ES-I3 (cell line): ENCODE results near the gene NEFH.

Experiments used
- H3K36me3 ChIP-seq: 2 replicates; pipeline ENCODE4 v1.6.1; 2013; ENCODE audit warnings: mild to moderate bottlenecking, low read length, control low read depth, moderate library complexity; ENCODE audit not compliant: insufficient read depth
- H3K4me1 ChIP-seq: 2 replicates; pipeline ENCODE4 v1.6.1; 2013; ENCODE audit warnings: mild to moderate bottlenecking, control low read depth, low read length; ENCODE audit not compliant: insufficient read depth
- H3K9ac ChIP-seq: 2 replicates; pipeline ENCODE4 v1.6.1; 2013; ENCODE audit warnings: low read depth, mild to moderate bottlenecking, low read length, moderate library complexity
- H3K9me3 ChIP-seq: 2 replicates; pipeline ENCODE4 v1.6.1; 2013; ENCODE audit warnings: mild to moderate bottlenecking, low read length, moderate library complexity; ENCODE audit not compliant: control insufficient read depth, insufficient read depth

NEFH gene

GRCh38 chr22:29493636-29494035 lies 13.6 kb downstream of the NEFH start:
- Histone ChIP-seq H3K9ac (no peak overlapping the region), H3K36me3 (no peaks in the 10 kb centered on the region), H3K9me3 (peaks cover 6% of the 10 kb centered on the region; the same call in 1 of the 2 replicates), H3K4me1 (no peaks in the 10 kb centered on the region)

DNA sequence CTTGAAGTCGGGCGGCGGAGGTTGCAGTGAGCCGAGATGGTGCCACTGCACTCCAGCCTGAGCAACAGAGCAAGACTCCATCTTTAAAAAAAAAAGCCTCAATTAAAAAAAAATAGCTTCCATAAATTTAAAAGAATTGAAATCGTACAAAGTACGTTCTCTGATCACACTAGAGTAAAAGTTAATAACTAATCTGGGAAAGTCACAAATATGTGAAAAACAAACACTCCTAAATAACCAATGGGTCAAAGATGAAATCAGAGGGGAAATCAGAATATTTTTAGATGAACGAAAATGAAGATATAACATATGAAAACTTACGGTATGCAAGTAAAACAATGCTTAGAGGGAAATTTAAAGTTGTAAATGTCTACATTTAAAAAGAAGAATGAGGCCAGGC lies 19.8 kb downstream of the NEFH start:
- 0 out of 2 replicates have a peak, but pooled peaks cover under 1% of the 10 kb centered on the region for H3K9me3 ChIP-seq
- no peak overlapping the region for H3K9ac ChIP-seq
- H3K36me3 ChIP-seq: no peaks in the 10 kb centered on the region
- H3K4me1 ChIP-seq: no peaks in the 10 kb centered on the region

DNA sequence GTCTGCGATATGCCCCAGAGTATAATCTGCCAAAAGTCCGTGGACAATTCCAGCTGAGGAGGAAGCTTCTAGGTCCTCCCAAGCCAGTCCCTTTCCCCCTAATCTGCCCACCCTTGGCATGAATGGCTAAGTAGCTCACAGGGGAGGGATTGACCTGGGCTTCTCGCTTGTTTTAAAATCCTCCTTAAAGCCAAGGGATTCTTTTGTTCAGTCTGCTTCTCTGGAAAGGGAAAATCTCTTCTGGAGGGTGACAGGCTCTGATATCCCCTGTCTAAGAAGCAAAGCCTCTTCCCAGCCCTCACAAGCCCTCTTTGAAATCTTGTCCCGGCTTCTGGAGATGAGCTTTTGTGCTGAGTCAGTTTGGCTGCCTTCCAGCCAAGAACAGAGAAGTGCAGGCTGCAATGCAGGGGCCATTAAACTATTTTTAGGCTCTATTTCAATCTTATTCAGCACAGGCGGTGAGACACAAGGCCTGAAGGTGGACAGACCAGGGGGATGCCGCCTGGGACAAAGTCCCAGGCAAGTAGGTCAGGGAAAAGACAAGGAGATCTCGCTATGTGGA lies 23.9 kb downstream of the NEFH start:
- H3K9ac ChIP-seq: no peak overlapping the region
- peaks cover 14% of the 10 kb centered on the region for H3K36me3 ChIP-seq
- no peaks in the 10 kb centered on the region for H3K4me1 ChIP-seq
- no peaks in the 10 kb centered on the region for H3K9me3 ChIP-seq

DNA sequence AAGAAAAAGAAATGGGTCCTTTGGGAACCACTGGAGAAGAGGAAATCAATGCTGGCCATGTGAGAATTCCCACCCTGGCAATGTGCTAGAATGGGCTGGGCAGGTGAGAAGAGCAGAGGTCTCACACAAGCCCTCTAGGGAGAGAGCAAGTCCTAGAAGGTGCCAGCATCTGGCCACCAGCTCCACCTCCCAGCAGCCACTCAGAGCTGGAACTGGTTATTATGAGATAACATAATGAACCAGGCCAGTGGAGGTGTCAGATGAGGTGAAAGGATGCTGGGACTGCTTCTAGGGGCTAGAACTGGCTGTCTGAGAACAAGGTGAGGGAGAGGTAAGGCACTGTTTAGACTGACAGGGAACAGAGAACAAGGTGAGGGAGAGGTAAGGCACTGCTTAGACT lies 29.3 kb downstream of the NEFH start:
- H3K9me3 ChIP-seq: no peaks in the 10 kb centered on the region
- H3K9ac ChIP-seq: no peak overlapping the region
- peaks cover 22% of the 10 kb centered on the region for H3K36me3 ChIP-seq
- no peaks in the 10 kb centered on the region for H3K4me1 ChIP-seq

- H3K9ac ChIP-seq: no peak overlapping the region
- H3K36me3 ChIP-seq: peaks cover 22% of the 10 kb centered on the region
- no peaks in the 10 kb centered on the region for H3K9me3 ChIP-seq
- H3K4me1 ChIP-seq: no peaks in the 10 kb centered on the region
Measured at GRCh38 chr22:29509815-29510214, 29.8 kb downstream of the NEFH start.

- Histone ChIP-seq H3K4me1 (no peaks in the 10 kb centered on the region), H3K9ac (no peak overlapping the region), H3K9me3 (no peaks in the 10 kb centered on the region), H3K36me3 (peaks cover 17% of the 10 kb centered on the region)
Measured at GRCh38 chr22:29510542-29510941, 30.5 kb downstream of the NEFH start.

DNA sequence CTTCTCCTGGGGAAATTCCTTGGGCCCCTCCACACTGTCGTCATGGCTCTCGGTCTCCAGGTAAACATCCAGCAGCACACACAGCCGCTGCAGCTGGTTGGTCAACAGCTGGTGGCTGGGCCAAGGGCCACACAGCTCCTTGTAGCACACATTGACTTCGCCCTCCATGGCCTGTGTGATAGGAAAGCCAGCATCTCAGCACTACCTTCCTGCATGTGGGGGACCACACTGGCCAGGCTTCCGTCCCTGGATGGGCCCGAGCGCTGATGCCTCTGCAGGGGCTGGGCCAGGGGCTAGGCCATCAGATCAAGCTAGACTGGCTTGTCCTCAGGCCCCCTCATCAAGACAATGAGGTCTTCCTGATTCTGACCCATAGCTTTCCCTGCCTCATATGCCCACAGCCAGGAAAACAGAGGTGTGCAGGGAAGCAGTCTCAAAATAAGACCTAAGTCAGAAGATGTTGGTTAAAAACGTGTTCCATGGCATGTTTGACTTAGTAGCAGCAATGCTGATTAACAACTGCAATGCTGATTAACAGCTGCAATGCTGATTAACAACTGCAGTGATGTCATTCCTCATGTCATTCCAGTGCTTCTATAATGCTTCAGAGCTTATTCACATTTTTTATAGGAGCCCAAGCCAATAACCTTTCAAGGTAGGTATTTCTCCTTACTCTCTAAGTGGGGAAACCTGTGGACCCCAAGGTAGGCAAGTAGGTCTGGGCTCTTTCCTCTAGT lies 31.3 kb downstream of the NEFH start:
- H3K4me1 ChIP-seq: no peaks in the 10 kb centered on the region
- H3K9me3 ChIP-seq: no peaks in the 10 kb centered on the region
- no peak overlapping the region for H3K9ac ChIP-seq
- peaks cover 22% of the 10 kb centered on the region for H3K36me3 ChIP-seq

DNA sequence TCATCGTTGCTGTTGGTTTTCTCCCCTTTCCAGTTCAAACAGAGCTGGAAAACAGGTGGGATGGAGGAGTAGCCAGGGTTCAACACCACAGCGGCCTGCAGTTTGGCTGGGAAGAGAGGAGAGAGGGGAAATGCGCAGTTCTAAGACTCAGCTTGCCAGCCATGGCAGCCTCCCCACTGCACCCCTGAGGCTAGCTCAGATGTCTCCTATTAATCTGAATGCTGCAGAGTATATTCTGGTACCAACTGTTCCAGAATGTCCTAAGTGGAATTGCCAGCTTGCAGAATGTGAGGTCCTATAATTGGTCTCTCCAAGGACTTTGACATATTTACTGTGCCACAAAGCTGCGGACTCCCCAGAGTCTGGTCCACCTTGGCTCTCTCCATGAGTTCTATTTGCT lies 32.0 kb downstream of the NEFH start:
- Histone ChIP-seq H3K9ac (no peak overlapping the region), H3K9me3 (no peaks in the 10 kb centered on the region), H3K36me3 (peaks cover 21% of the 10 kb centered on the region), H3K4me1 (no peaks in the 10 kb centered on the region)

DNA sequence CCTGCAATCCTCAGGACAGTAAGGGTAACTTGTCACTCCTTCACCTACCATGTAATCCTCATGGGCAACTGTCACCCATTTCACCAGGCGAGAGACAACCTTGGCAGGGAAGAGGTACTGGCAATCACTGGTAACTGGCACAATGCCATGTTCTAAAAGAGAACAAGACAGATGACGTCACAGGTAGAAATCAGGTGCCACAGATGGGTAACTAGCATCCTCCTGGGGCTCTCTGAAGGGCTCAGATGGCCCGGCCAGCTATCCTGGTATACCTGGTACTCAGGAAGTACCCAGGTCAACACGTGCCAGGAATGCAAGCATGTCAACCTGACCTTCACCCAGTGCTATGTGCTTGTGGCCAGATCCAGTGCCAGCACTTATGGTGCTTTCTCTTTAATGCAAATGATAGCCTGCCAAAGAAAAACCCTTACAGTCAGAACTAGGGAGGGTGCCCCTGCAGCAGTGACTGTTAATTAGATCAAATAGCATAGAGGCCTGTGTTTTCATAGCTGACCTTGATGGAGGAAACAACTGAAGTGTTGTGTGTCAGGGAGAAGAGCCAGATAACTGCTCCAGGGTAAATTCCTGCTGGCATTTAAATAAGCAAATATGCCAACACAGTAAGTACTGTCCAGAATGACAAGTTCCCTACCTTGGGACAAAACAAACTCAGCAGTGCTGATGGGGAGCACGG lies 37.3 kb downstream of the NEFH start:
- H3K36me3 ChIP-seq: peaks cover 37% of the 10 kb centered on the region

GRCh38 chr22:29518427-29518826 lies 38.4 kb downstream of the NEFH start:
- Histone ChIP-seq H3K9me3 (no peaks in the 10 kb centered on the region), H3K9ac (no peak overlapping the region), H3K36me3 (peaks cover 39% of the 10 kb centered on the region), H3K4me1 (no peaks in the 10 kb centered on the region)

More for the DNA sequence above, 37.3 kb downstream of the NEFH start:
- no peaks in the 10 kb centered on the region for H3K9me3 ChIP-seq
- H3K4me1 ChIP-seq: no peaks in the 10 kb centered on the region
- no peak overlapping the region for H3K9ac ChIP-seq

DNA sequence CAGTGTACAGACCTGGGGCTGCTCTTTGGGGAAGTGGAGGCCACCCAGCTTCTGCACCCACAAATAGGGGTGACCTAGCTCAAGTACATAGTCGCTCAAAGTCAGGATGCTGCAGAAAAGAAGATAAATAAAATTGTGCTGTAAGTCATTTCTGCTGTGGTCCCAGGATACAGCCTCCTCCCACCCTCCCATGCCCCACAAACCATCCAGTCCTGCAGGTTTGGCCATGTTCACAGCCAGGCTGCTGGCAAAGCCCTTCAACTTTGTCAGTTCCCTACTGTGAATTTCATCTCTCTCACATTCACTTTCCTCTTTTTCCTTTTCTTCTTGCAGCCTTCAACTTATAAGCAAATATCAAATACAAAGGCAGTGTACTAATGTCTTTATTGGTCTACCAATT lies 40.0 kb downstream of the NEFH start:
- no peaks in the 10 kb centered on the region for H3K9me3 ChIP-seq
- H3K4me1 ChIP-seq: no peaks in the 10 kb centered on the region
- H3K36me3 ChIP-seq: peaks cover 49% of the 10 kb centered on the region
- H3K9ac ChIP-seq: no peak overlapping the region

GRCh38 chr22:29520851-29521250 lies 40.8 kb downstream of the NEFH start:
- Histone ChIP-seq H3K4me1 (no peaks in the 10 kb centered on the region), H3K9ac (no peak overlapping the region), H3K9me3 (no peaks in the 10 kb centered on the region), H3K36me3 (peaks cover 54% of the 10 kb centered on the region)

DNA sequence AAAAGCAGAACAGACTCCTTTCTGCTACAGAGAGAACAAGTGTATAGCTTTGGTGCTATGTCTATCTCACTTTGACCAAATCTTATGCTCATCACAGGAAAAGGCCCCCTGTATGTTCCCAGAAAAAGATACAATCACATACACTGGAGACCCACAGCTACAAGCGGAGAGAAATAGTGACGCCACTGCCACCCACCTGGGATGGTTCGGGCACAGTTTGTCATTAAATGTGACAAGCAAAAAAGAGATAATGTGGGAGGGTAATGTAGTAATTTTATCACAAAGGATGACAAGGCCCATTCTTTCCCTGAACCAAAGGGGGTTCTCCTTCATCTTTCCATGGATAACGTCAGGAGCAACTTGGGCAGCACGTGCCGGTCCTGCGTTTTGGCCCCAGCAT lies 41.5 kb downstream of the NEFH start:
- no peaks in the 10 kb centered on the region for H3K9me3 ChIP-seq
- peaks cover 47% of the 10 kb centered on the region for H3K36me3 ChIP-seq
- H3K9ac ChIP-seq: no peak overlapping the region
- no peaks in the 10 kb centered on the region for H3K4me1 ChIP-seq

DNA sequence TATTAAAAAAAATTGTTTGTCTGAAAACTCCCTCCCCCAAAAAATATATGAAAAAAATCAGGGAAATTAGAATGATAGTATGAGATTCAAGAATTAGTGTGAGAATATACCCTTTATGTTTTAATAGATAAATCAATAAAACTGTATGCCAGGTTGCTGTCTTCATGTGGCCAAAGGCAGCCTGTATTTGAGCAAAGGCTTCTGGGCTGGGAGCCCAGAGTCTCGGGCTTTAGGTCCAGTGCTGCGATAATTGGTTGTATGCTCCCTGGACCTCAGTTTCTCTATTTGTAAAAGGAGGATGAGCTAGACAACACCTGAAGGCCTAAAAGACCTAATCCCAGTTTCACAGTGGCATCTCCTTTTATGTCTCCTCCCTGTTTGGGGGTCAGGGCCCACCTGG lies 43.7 kb downstream of the NEFH start:
- Histone ChIP-seq H3K9me3 (no peaks in the 10 kb centered on the region), H3K4me1 (no peaks in the 10 kb centered on the region), H3K9ac (no peak overlapping the region), H3K36me3 (peaks cover 48% of the 10 kb centered on the region)
